WTC11 (cell line): Measurements from ENCODE around the gene PACS1. TPM values are rescaled to one million over a fixed set of nuclear protein-coding genes. Genes with fewer than 3 reads are reported as not detected.

Source experiments
- ATAC-seq: fragments of 200-7000 bp; cut with Tn5 transposase; 2 replicates; pipeline ENCODE4 v1.10.0; 2021; ENCODE audit warnings: mild to moderate bottlenecking, moderate library complexity
- CTCF ChIA-PET: fragments of 300-600 bp; sonication (Branson Sonifier 250); formaldehyde crosslinking; loops from one replicate; lab custom pipeline; 2021; ENCODE audit warnings: antibody characterized with exemption; lab: Charles Lee
- POLR2A ChIA-PET: fragments of 350-600 bp; sonication (Branson Sonifier 250); formaldehyde crosslinking; loops from one replicate; lab custom pipeline; 2021; ENCODE audit warnings: antibody characterized with exemption; lab: Charles Lee
- DNase-seq: peaks from one replicate; pipeline ENCODE4 v3.0.0; 2021; ENCODE audit warnings: low spot score
- H3K27ac Mint-ChIP-seq: 2 replicates; pipeline ENCODE4 v1.8.0; 2021; ENCODE audit warnings: mixed read lengths
- H3K27me3 Mint-ChIP-seq: 2 replicates; pipeline ENCODE4 v1.8.0; 2021; ENCODE audit warnings: low read depth, mild to moderate bottlenecking, moderate library complexity, mixed read lengths
- H3K36me3 Mint-ChIP-seq: 2 replicates; pipeline ENCODE4 v1.8.0; 2021; ENCODE audit warnings: mixed read lengths
- H3K4me1 Mint-ChIP-seq: 2 replicates; pipeline ENCODE4 v1.8.0; 2022; ENCODE audit warnings: mixed read lengths
- H3K4me3 Mint-ChIP-seq: 2 replicates; pipeline ENCODE4 v1.8.0; 2021; ENCODE audit warnings: mild to moderate bottlenecking, moderate library complexity, mixed read lengths
- H3K9me3 Mint-ChIP-seq: 2 replicates; pipeline ENCODE4 v1.8.0; 2021; ENCODE audit warnings: mixed read lengths
- ATF1 ChIP-seq: sonication (generic); formaldehyde crosslinking; IDR thresholded peaks from 2 replicates; pipeline ENCODE4 v1.8.1; 2023; ENCODE audit warnings: mild to moderate bottlenecking, moderate library complexity, missing genetic modification reagents
- CREM ChIP-seq: sonication (generic); formaldehyde crosslinking; IDR thresholded peaks from 2 replicates; pipeline ENCODE4 v1.8.1; 2022; ENCODE audit warnings: mild to moderate bottlenecking, missing genetic modification reagents, moderate library complexity
- ETV6 ChIP-seq: sonication (generic); formaldehyde crosslinking; IDR thresholded peaks from 2 replicates; pipeline ENCODE4 v1.8.1; 2022; ENCODE audit warnings: mild to moderate bottlenecking, missing genetic modification reagents
- GRHL2 ChIP-seq: fragments of 250-450 bp; sonication (Bioruptor Pico); IDR thresholded peaks from 2 replicates; pipeline ENCODE4 v1.8.0; 2022; ENCODE audit warnings: mild to moderate bottlenecking, moderate library complexity; ENCODE audit not compliant: insufficient replicate concordance, severe bottlenecking
- JAZF1 ChIP-seq: fragments of 250-450 bp; sonication (Bioruptor Pico); IDR thresholded peaks from 2 replicates; pipeline ENCODE4 v1.9.0; 2021; ENCODE audit warnings: moderate library complexity, mild to moderate bottlenecking, inconsistent platforms
- OVOL2 ChIP-seq: fragments of 250-450 bp; sonication (Bioruptor Pico); IDR thresholded peaks from 2 replicates; pipeline ENCODE4 v1.9.0; 2021; ENCODE audit warnings: mild to moderate bottlenecking, borderline replicate concordance
- SOX15 ChIP-seq: fragments of 250-450 bp; sonication (Bioruptor Pico); IDR thresholded peaks from 2 replicates; pipeline ENCODE4 v1.9.0; 2021; ENCODE audit warnings: mild to moderate bottlenecking
- ZNF121 ChIP-seq: sonication (generic); formaldehyde crosslinking; IDR thresholded peaks from 2 replicates; pipeline ENCODE4 v1.8.0; 2023; ENCODE audit warnings: missing genetic modification reagents
- ZNF416 ChIP-seq: fragments of 250-450 bp; sonication (Bioruptor Pico); IDR thresholded peaks from 2 replicates; pipeline ENCODE4 v1.9.0; 2021; ENCODE audit warnings: mild to moderate bottlenecking, inconsistent platforms
- total RNA-seq: library from RNA; stranded (reverse); gene quantifications from 3 replicates; pipeline ENCODE4 v1.2.3, GENCODE V29; 2021
- TF ChIP-seq, protein P1 (sequence below): sonication (generic); formaldehyde crosslinking; IDR thresholded peaks from 2 replicates; pipeline ENCODE4 v1.8.1; 2022; ENCODE audit warnings: missing genetic modification reagents, borderline replicate concordance
- TF ChIP-seq, protein P2 (sequence below): sonication (generic); formaldehyde crosslinking; IDR thresholded peaks from 2 replicates; pipeline ENCODE4 v1.8.1; 2023; ENCODE audit warnings: mild to moderate bottlenecking, missing genetic modification reagents, borderline replicate concordance
- TF ChIP-seq, protein P3 (sequence below): sonication (generic); formaldehyde crosslinking; IDR thresholded peaks from 2 replicates; pipeline ENCODE4 v1.8.1; 2023; ENCODE audit warnings: mild to moderate bottlenecking, missing genetic modification reagents
- TF ChIP-seq, protein P4 (sequence below): sonication (generic); formaldehyde crosslinking; IDR thresholded peaks from 2 replicates; pipeline ENCODE4 v1.8.0; 2022; ENCODE audit warnings: missing genetic modification reagents
- TF ChIP-seq, protein P5 (sequence below): fragments of 250-450 bp; sonication (Bioruptor Pico); IDR thresholded peaks from 2 replicates; pipeline ENCODE4 v1.8.0; 2021; ENCODE audit warnings: mild to moderate bottlenecking

Gene PACS1
- total RNA-seq, 1 experiment from 2014 or later = 34.8 TPM

DNA sequence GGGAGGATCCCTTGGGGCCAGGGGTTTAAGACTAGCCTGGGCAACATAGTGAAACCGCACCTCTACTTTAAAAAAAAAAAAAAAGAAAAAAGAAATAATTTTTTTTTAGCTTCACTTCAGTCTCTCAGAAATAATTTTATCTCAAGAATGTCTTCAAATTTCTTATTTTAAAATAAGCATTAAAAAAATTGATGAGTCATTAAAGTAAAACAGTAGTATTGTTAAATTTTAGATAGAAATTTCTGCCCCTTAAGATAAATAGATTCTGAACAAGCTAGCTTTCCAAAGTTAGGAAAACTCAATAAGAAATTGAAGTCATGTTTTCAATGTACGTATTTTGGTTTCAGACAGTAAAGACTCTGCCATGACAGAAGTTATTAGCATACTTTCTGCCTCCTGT, 7.7 kb upstream of the PACS1 start:
- H3K27me3 Mint-ChIP-seq = no peaks in the 10 kb centered on the region
- H3K4me3 Mint-ChIP-seq = no peak overlapping the region
- peaks cover 90% of the 10 kb centered on the region for H3K36me3 Mint-ChIP-seq
- no peak for DNase-seq
- POLR2A ChIA-PET = no interaction called here
- TF ChIP-seq OVOL2 (CRISPR knock-in tag) = no peak
- TF ChIP-seq, protein P1, sequence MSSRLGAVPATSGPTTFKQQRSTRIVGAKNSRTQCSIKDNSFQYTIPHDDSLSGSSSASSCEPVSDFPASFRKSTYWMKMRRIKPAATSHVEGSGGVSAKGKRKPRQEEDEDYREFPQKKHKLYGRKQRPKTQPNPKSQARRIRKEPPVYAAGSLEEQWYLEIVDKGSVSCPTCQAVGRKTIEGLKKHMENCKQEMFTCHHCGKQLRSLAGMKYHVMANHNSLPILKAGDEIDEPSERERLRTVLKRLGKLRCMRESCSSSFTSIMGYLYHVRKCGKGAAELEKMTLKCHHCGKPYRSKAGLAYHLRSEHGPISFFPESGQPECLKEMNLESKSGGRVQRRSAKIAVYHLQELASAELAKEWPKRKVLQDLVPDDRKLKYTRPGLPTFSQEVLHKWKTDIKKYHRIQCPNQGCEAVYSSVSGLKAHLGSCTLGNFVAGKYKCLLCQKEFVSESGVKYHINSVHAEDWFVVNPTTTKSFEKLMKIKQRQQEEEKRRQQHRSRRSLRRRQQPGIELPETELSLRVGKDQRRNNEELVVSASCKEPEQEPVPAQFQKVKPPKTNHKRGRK (CRISPR knock-in tag) = no peak
- TF ChIP-seq JAZF1 = no peak
- TF ChIP-seq, protein P2, sequence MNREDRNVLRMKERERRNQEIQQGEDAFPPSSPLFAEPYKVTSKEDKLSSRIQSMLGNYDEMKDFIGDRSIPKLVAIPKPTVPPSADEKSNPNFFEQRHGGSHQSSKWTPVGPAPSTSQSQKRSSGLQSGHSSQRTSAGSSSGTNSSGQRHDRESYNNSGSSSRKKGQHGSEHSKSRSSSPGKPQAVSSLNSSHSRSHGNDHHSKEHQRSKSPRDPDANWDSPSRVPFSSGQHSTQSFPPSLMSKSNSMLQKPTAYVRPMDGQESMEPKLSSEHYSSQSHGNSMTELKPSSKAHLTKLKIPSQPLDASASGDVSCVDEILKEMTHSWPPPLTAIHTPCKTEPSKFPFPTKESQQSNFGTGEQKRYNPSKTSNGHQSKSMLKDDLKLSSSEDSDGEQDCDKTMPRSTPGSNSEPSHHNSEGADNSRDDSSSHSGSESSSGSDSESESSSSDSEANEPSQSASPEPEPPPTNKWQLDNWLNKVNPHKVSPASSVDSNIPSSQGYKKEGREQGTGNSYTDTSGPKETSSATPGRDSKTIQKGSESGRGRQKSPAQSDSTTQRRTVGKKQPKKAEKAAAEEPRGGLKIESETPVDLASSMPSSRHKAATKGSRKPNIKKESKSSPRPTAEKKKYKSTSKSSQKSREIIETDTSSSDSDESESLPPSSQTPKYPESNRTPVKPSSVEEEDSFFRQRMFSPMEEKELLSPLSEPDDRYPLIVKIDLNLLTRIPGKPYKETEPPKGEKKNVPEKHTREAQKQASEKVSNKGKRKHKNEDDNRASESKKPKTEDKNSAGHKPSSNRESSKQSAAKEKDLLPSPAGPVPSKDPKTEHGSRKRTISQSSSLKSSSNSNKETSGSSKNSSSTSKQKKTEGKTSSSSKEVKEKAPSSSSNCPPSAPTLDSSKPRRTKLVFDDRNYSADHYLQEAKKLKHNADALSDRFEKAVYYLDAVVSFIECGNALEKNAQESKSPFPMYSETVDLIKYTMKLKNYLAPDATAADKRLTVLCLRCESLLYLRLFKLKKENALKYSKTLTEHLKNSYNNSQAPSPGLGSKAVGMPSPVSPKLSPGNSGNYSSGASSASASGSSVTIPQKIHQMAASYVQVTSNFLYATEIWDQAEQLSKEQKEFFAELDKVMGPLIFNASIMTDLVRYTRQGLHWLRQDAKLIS (CRISPR knock-in tag) = no peak
- no peak for TF ChIP-seq ZNF416 (CRISPR knock-in tag)
- no peak for TF ChIP-seq GRHL2 (CRISPR knock-in tag)
- TF ChIP-seq, protein P3, sequence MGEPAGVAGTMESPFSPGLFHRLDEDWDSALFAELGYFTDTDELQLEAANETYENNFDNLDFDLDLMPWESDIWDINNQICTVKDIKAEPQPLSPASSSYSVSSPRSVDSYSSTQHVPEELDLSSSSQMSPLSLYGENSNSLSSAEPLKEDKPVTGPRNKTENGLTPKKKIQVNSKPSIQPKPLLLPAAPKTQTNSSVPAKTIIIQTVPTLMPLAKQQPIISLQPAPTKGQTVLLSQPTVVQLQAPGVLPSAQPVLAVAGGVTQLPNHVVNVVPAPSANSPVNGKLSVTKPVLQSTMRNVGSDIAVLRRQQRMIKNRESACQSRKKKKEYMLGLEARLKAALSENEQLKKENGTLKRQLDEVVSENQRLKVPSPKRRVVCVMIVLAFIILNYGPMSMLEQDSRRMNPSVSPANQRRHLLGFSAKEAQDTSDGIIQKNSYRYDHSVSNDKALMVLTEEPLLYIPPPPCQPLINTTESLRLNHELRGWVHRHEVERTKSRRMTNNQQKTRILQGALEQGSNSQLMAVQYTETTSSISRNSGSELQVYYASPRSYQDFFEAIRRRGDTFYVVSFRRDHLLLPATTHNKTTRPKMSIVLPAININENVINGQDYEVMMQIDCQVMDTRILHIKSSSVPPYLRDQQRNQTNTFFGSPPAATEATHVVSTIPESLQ = no peak
- TF ChIP-seq, protein P4, sequence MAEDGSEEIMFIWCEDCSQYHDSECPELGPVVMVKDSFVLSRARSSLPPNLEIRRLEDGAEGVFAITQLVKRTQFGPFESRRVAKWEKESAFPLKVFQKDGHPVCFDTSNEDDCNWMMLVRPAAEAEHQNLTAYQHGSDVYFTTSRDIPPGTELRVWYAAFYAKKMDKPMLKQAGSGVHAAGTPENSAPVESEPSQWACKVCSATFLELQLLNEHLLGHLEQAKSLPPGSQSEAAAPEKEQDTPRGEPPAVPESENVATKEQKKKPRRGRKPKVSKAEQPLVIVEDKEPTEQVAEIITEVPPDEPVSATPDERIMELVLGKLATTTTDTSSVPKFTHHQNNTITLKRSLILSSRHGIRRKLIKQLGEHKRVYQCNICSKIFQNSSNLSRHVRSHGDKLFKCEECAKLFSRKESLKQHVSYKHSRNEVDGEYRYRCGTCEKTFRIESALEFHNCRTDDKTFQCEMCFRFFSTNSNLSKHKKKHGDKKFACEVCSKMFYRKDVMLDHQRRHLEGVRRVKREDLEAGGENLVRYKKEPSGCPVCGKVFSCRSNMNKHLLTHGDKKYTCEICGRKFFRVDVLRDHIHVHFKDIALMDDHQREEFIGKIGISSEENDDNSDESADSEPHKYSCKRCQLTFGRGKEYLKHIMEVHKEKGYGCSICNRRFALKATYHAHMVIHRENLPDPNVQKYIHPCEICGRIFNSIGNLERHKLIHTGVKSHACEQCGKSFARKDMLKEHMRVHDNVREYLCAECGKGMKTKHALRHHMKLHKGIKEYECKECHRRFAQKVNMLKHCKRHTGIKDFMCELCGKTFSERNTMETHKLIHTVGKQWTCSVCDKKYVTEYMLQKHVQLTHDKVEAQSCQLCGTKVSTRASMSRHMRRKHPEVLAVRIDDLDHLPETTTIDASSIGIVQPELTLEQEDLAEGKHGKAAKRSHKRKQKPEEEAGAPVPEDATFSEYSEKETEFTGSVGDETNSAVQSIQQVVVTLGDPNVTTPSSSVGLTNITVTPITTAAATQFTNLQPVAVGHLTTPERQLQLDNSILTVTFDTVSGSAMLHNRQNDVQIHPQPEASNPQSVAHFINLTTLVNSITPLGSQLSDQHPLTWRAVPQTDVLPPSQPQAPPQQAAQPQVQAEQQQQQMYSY (CRISPR knock-in tag) = no peak
- no peak for TF ChIP-seq ETV6
- TF ChIP-seq ATF1 (CRISPR knock-in tag) = no peak
- H3K4me1 Mint-ChIP-seq = no peaks in the 10 kb centered on the region
- CTCF ChIA-PET = interaction anchor here (1.7 kb wide), 1 partner anchor 40 kb away, joined by 3 read pairs; no protein-coding TSS in a partner anchor
- no peak for ATAC-seq
- 0 out of 2 replicates have a peak, but pooled peaks cover 3% of the 10 kb centered on the region for H3K9me3 Mint-ChIP-seq
- H3K27ac Mint-ChIP-seq = no peak overlapping the region

DNA sequence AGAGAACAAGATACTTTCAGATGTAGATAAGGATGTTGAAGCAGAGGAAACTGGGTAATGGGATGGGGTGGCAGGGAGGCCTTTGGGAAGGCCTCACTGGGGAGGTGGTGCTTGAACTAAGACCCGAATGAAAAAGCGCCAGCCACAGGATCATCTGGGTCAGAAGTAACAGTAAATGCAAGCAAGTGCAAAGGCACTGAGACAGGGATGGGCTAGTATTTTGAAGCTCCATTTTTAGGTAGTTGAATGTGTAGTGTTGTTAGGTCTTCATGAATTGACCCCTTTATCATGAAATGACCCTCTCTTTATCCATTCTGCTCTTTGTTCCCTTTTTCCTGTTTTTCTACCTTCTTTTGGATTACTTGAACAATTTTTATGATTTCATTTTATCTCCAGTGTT, 6.2 kb upstream of the PACS1 start:
- ATAC-seq (no peak), DNase-seq (no peak)
- Mint-ChIP-seq H3K4me3 (no peak overlapping the region), H3K27ac (no peak overlapping the region), H3K36me3 (peaks cover 90% of the 10 kb centered on the region), H3K9me3 (0 out of 2 replicates have a peak, but pooled peaks cover 3% of the 10 kb centered on the region), H3K4me1 (peaks cover 5% of the 10 kb centered on the region), H3K27me3 (no peaks in the 10 kb centered on the region)
- TF ChIP-seq ZNF121 (CRISPR knock-in tag) (no peak), SOX15 (no peak), GRHL2 (CRISPR knock-in tag) (no peak), CREM (CRISPR knock-in tag) (no peak)
- TF ChIP-seq, protein P3 = no peak
- TF ChIP-seq, protein P5, sequence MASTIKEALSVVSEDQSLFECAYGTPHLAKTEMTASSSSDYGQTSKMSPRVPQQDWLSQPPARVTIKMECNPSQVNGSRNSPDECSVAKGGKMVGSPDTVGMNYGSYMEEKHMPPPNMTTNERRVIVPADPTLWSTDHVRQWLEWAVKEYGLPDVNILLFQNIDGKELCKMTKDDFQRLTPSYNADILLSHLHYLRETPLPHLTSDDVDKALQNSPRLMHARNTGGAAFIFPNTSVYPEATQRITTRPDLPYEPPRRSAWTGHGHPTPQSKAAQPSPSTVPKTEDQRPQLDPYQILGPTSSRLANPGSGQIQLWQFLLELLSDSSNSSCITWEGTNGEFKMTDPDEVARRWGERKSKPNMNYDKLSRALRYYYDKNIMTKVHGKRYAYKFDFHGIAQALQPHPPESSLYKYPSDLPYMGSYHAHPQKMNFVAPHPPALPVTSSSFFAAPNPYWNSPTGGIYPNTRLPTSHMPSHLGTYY (CRISPR knock-in tag) = no peak
- ChIA-PET POLR2A (interaction anchor here (0.6 kb wide), 1 partner anchor 204 kb away, joined by 3 read pairs; no protein-coding TSS in a partner anchor), CTCF (no interaction called here)
